NCI-H1436 (cell line): ENCODE data around the gene RBM19.

Experiments
- DNase-seq: peaks from one replicate; lab custom pipeline; 2025; lab: John Stamatoyannopoulos, UW

Gene RBM19

DNA sequence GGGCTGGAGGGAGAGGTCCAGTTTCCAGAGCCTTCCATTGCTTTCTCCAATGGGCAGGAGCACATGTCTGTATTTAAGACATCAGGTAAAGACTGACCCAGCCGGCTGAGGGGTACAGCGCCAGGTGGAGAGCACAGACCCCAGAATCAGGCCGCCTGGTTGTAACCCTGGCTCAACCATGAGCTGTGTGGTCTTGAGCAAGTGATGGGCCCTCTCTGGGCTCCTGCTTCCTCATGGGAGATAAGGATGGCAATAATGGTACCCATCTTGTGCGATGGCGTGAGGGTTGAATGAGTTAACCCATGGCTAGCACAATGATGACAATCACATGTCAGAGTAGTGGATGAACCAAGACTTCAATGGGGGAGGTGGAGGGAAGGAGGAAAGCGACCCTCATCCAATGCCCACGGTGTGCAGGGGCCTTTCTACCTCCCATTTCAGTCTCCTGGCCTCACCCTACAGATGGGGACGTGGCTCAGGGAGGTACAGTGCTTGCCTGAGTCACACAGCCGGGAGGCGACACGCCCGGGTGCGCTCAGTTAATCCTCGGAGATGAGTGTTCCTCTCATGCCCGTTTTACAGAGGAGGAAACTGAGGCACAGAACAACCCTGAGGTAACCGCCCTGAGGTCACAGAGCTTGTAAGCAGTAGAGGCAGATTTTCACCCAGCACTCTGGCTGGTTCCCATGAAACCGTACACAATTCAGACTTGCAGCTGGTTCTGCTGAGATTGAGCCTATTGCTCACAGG is 163.9 kb downstream of the RBM19 start:
- no peak for DNase-seq

DNA sequence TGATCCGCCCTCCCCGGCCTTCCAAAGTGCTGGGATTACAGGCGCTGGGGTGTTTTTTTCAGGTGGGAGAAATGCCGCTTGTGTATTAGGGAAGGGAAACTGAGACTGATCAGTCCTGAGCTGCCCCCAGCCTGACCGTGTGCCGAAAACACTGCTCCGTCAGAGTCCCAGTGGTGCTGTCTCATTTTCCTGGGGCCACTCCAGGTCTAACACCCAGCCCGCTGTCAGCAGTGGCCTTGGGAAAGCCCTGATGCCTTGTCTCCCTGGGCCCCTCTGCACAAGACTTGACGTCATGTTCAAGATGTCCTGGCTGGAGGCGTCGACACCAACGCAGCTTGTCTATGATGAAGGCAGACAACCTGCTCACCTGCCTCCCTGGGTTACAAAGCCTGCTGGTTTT is 165.9 kb downstream of the RBM19 start:
- no peak for DNase-seq

DNA sequence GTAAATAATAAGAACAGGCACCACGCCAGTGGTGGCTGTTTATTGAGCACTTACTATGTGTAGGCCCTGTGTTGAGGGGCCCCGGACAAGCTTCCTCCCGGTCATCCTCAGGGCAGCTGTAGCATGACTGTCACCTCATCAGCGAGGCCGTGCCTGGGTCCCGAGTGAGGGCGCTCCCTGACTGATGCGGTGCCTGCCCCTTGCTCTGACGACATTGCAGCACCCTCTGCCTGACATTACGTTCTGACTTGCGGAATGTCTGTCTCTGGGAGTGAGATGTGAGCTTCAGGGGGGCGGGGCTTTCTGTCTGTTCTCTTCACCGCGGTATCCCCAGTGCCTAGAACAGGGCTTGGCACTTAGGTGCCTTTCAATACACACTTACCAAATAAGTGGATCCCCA is 167.6 kb downstream of the RBM19 start:
- no peak for DNase-seq

DNA sequence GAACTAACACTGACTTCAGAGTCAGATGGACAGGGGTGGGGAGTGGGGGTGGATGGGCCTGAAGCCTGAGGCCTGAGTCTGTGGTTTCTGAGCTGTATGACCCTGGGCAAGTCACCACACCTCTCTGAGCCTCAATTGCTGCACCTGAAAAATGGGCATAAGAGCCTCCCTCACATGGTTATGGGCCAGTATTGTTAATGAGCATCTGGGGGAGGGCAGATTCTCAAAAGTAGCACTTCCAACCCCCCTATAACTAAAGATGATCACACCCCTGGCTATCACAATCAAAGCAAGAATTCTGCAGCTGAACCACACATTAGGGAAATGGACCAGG is 168.6 kb downstream of the RBM19 start:
- DNase-seq: no peak

DNA sequence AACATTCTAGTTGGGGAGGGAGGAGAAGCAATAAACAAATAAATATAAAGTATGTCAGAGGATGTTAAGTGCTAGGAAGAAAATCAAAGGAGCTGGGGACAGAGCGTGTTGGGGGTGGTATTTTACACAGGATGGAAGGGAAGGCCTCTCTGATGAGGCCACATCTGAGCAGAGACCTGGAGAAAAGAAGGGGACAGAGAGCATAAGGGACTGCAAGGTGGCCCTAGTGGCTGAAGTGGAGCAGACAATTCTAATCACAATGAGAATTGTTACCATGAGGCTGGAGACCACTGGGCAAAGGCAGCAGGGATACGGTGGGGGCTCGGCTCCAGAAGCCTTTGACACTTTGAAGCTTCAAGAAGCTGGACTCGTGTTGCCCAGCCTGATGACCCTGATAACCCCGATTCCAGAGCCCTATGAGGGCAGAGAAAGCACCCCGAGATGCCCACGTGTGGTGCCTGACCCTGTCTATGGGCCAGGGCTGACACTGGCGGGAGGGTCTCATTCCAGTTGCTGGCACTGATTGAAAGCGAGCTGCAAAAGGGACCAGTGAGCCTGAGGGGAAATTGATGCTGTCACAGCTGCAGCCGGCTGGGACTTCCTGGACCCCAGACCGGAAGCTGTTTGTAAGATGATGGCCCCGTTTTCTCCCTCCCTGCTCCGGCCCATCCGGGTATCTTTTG is 169.1 kb downstream of the RBM19 start:
- no peak for DNase-seq

DNA sequence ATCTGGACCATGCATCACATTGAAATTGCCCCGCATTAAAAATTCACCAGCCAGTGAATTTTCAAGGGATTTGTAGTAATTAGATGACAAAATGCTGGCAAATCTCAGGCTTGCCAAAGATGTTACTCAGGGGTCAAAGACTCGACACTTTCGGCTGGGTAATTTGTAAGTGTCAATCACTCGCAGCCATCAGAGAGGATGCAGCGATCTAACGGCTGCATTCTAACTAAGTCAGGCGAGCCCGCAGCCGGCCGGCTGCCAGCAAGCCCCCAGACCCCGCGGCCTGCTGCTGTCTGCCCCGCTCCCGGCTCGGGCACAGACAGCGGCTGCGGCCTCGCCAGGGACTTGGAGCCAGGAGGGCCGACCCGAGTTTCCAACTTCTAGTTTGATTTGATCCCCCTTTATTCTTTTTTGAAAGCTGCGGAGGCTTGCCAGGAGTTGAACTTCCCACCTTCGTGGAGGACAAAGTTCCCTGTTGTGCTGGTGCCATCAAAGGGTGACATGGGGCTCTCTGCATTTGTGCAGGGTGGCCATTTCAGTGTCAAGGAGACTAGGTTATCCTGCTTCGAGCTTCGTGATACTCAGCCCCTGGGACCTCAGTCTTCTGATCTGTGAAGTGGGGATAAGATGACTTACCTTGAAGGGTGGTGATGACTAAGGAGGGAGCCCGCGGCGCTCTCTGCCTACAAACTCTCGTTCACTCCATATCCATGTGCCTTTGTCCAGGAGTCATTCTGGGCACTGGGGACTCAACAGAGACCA is 169.9 kb downstream of the RBM19 start:
- DNase-seq: no peak

DNA sequence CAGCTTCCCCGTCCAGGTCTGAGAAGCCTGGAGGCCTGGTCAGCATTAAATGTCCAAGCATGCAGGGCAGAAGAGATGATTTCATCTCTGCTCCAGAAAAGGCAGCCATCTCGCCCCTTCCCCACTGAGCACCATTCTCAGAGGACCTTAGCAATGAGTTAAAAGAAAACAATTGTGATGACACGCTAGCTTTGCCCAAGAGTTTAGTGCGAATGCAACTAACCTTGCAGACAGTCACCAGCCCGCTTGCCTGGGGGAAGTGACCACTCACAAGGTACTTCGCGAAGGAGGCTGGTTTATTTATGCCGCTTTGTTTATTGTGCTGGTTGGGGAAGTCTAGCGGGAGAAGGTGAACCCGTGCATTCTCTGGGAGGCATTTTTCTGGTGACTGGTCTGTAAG is 170.7 kb downstream of the RBM19 start:
- DNase-seq: no peak

DNA sequence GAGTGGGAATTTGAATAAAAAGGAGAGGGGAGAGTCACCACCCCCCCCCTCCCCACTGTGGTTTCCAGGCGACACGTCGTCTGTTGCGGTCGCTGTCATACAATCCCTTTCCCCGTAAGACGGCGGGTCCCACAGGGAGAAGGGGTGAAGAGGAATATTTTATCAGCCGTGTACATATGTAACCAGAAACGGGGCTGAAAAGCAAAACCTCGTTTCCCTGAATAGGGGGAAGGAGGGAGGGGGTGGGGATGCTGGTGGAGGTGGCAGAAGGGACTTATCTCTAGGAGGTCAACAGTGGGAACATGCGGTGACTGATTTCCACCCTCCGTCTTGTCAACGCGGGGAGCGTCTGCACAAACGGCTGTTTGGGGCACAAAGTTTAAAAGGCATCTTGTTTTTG is 171.4 kb downstream of the RBM19 start:
- no peak for DNase-seq

DNA sequence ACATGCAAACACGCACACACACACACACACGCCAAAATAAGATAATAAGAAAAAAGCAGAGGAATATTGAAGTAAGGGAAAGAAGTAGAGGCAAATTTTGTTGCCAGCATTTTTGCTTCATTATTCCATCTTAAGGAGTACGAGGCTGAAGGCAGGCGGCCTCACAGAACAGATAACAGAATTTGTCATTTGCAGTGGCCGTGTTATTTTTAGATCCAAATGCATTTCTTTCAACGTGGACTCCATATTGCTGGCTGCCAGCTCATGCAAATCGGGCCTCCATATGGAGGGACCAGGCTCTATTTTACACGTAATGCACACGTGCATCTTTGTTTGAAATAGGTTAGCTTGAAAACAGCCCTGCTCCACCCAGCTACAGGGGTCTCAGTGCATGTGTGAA is 172.9 kb downstream of the RBM19 start:
- no peak for DNase-seq

DNA sequence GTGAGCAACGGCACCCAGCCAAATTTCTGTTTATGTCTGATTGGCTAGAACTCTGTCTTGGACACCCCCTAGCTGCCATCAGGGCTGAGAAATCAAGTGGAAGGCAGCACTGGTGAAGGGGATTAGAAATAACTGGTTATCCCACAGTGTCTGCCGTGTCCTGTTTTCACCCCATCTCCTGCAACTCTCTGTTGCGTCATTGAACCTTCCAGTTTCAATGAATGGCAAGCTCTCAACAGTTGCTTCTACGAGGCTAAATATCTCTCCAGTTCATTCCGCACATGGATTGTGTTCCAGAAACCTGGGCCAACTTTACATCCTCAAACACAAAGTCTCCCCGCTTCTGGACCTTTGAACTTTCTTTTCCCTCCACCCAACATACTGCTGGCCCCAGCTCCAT is 173.7 kb downstream of the RBM19 start:
- no peak for DNase-seq

DNA sequence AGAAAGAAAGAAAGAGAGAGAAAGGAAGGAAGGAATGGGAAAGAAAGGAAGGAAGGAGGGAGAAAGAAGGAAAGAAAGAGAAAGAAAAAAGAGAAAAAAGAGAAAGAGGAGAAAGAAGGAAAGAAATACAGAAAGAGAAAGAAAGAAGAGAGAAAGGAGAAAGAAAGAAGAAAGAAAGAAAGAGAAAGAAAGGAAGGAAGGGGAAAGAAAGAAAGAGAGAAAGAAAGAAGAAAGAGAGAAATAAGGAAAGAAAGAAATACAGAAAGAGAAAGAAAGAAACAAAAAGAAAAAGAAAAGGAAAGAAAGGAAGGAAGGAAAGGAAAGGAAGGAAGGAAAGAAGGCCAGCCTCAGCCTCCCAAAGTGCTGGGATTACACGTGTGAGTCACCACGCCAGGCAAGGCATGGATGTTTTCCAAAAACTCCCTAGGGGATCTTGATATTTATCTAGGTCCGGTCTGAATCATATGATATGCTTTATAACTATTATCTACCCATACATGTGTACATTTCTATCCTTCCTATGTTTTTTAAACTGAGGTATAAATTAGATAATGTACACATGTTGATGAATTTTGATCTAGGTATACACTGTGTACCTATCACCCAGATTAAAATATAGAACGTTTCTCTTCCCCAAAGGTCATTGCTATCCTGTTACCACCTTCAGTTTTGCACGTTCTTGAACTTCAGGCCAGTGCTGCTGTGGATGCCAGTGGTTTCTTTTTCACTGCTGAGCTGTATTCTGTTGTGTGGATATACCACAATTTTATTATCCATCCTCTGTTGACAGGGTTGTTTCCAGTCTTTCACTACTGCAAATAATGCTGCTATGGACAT is 177.9 kb downstream of the RBM19 start:
- DNase-seq: no peak

DNA sequence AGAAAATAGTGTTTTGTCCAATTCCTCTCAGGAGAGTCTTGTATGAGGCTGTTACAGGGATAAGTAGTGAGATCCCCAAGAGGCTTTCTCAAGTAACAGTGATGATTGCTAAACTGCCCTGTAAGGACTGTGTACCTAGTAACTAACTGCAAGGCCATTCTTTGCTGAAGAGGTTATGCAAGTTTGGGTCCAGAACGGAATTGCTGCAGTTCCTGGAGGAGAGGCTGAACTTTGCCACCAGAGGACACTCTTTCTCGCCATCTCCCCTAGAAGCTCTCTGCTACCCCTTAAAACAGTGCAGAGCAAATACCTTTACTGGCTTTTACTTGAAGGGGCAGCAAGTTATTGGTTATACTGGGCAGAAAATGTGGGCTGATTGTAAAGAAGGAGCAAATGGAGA is 180.0 kb downstream of the RBM19 start:
- DNase-seq: no peak

DNA sequence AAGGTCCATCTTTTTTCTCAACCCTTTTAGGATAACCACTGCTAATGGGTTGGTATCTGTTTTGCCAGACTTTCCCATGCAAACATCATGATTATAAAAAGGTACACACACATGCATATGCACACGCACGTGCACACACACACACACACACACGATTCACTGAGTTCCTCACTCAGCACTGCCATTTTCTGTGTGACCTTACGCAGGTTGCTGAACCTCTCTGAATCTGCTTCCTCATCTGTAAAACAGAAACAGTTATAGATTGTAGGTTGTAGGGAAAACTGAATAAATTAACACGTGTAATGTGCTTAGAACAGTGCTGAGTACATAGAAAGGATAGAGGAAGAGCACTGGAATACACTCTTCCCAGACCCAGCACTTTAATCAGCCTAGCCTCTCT is 182.3 kb downstream of the RBM19 start:
- no peak for DNase-seq

DNA sequence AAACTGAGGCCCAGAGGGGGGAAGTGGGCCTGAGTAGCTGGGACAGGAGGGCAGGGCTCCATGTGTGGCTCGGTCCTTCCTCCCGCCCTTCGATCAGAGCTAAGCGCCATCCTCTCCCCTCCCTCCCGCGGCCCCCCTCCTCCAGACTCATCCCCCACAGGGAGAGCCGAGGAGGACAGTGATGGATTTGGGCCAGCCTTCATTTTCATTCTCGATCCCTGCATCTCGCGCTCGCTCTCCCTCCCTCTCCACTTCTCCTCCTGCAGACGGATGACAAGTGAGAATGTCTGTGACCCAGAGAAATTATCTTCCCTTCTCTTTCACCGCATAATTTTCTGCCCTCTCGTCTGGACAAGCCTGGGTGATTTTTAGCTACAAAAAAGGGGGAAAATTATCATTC is 183.3 kb downstream of the RBM19 start:
- DNase-seq: no peak

DNA sequence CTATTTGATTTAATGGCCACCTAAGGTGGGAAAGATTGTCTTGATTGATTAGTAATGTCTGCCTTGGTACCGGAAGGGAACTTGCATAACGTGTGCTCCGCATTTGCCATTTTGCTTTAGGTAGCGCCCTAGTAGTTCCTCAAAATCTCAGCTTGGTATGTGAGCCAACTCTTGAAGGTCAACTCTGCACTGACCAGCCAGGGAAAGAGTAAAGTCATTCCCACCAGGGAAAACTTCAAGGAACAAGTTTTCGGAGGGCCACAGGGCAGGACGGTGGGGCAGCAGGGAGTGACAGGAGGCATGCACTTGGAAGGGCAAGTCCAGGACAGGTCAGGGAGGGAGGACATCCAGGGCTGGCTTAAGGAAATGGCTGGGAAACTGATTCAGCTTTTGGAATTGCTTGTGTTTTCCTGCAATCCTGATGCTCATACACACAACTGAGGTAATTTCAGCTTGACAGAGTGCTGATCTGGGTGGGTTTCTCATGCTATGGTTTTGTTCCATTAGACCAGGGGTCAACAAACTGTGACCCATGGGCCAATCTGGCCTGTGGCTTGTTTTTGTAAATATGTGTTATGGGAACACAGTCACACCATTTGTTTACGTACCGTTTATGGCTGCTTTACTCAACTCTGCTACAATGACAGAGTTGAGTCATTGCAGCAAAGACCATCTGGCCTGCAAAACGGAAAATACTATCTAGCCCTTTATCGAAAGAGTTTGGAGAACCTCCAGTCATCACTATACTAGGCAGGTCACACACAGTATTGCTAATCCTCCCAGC is 184.5 kb downstream of the RBM19 start:
- no peak for DNase-seq

DNA sequence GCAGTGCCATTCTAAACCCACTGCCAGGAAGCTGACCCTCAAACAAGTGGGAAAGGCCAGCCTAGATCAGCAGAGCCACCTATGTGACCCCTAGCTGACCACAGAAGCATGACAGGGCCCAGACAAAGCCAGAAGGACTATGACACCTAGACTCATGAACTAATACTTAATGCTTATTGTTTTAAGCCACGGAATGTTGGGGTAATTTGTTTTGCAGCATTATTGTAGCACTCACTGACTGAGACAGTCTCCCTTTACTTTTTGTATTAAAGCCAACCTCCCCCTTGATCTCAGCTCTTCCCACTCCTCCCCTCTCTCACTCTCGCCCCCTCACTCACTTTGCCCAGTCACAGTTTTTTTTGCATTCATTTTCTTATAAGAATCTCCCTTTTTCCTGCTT is 186.4 kb downstream of the RBM19 start:
- no peak for DNase-seq

DNA sequence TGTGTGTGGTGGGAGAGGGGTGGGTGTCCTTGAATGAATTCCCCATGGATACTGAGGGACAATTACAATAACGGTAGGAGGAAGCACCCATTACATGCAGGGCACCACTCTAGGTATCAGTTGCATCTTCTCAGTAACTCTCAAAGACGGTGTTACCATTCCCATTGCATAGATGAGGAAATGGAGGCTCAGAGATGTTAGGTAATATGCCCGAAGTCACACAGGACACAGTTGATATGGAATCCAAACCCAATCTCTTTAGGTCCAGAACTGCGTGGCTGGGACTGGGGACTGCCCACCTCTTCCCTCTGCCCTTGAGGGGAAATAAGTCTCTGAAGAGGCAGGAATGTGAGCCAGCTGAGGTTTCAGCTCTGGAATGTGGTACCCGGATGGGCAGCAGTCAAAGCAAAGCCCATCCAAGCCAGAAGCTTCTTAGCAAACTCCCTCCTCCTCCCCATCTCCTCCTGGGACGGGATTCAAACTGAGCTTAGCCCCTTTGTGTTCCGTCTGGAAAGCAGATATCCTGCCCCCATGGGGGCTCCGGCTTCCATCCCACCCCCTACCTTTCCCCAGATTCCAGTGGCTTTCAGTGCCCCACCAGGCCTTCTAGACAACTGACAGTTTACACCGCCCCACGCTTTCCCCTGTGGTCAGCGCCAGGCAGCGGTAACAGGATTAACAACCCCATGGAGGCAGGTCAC is 187.5 kb downstream of the RBM19 start:
- no peak for DNase-seq

DNA sequence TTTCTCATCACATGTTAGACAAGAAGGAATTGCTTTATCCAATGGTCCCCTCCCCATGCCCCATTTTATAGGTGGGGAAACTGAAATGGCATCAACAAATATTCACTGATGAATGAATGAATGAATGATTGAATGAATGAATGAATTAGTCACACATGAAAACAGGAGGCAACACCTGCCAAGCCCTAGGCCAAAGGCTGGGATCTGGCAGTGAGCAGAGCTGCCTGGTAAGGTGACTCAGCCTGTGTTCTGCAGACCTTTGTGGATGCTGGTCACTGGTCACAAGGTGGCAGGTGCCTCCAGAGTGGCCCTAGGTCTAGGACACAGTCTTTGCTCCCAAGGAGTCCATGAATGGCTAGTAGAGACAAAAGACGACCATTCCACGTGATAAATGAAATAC is 188.4 kb downstream of the RBM19 start:
- no peak for DNase-seq

DNA sequence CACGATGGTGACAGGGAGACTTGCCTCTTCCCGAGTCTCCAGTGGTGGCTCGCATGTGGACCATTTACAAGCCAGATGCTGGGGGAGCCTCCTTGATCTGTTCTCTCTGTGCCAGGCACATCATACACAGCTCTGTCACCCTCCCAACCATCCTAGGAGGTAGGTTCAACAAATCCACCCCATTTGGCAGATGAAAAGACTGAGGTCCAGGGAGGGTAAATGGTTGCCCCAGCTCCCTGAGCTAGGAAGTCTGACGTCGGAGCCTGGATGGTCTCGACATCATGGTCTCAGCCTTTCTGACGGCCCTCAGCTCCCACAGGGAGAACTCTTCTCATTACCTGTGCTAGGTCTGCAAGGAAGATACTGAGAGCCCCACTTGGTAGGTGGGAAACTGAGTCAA is 189.6 kb downstream of the RBM19 start:
- DNase-seq: no peak

DNA sequence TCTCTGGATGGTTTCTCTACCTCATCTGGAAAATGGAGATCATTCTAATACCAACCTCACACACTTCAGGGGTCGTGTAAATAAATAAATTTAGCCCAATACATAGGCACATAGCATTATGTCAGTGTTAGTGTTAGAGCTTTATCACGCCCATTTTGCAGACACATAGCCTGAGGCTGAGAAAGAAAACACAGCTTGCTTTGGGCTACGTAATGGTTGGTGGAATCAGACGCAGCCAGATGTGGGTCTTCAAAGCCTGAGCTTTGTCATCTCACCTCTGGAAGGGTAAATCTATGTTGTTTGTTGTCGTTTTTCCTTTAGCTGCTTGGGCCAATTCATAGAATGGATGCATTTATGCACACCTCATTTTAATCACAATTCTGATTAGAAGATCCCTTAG is 191.6 kb downstream of the RBM19 start:
- no peak for DNase-seq

DNA sequence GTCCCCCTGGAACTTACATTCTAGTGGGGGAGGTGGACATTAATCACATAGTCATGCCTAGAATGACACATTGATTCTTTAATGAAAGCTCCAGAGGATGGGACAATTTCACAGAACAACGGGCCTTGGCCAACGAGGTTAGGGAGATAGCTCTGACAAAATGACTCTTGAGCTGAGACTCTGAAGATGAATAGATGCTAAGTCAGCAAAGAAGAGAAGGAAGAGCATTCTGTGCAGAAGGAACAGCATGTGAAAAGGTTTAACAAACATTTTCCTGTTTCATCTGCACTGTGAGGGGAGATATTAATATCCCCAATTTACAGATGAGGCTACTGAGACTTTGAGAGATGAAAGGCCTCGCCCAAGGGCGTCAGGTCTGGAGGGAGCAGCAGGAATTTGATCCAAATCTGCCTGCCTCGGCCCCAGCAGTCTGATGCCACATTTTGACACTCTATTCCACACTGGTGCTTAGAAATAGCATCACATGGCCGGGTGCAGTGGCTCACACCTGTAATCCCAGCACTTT is 193.6 kb downstream of the RBM19 start:
- no peak for DNase-seq
